ENCODE results near the gene CLCN7. TPM values are rescaled to one million over a fixed set of nuclear protein-coding genes. Genes with fewer than 3 reads are reported as not detected.

Gene CLCN7
- total and polyA plus RNA-seq, 2 donors (not counting 3 experiments of a cell fraction or from before 2014, with no cell fraction given): 59.8 to 94.9 TPM

GRCh38 chr16:1471569-1472194 lies 3.1 kb downstream of the CLCN7 start:
- no peak for TF ChIP-seq CTCF (IDR thresholded peaks at IDR 0.05; ENCODE audit: extremely low read depth in 1 of 2, insufficient read depth in 1 of 2, low read depth in 1 of 2, low read length in 2 of 2)
- TF ChIP-seq FOS (IDR thresholded peaks at IDR 0.05; ENCODE audit: borderline replicate concordance, insufficient read depth, low read length): no peak
- TF ChIP-seq EZH2 (IDR thresholded peaks at IDR 0.05; ENCODE audit: borderline replicate concordance, low read depth, low read length, severe bottlenecking): no peak
- no peak for TF ChIP-seq POLR2A (IDR thresholded peaks at IDR 0.05; ENCODE audit: low read depth, low read length)
- DNase-seq (ENCODE audit: low read depth, low spot score): no peak
- no peak overlapping the region for H3K9ac ChIP-seq (replicated peaks; ENCODE audit: extremely low read depth, insufficient read depth, low read length)
- H3K9me1 ChIP-seq (replicated peaks; ENCODE audit: control insufficient read depth, extremely low read depth, insufficient read depth, low read length): no peaks in the 10 kb centered on the region
- peaks cover 29% of the 10 kb centered on the region for H3K79me2 ChIP-seq (ENCODE audit: control insufficient read depth, insufficient read depth, low read length)
- no TSS peak for BruUV-seq (replicated peaks)
- H3K27me3 ChIP-seq (ENCODE audit: control insufficient read depth in 2 of 2, insufficient read depth in 2 of 2, low read length in 2 of 2): no peaks in the 10 kb centered on the region
- no peaks in the 10 kb centered on the region for H3K9me3 ChIP-seq (replicated peaks; ENCODE audit: control insufficient read depth, insufficient read depth, low read length)
- no peak overlapping the region for H2AFZ ChIP-seq (ENCODE audit: low read depth, low read length)
- dilution Hi-C loops (cut with MboI; ENCODE audit: extremely low pct_ligation_motif_present, low sequenced_read_pairs): no loop called here
- peaks cover 5% of the 10 kb centered on the region for H3K4me1 ChIP-seq (ENCODE audit: control insufficient read depth, extremely low read depth, insufficient read depth, low read length)
- no peak for FAIRE-seq
- H3K4me3 ChIP-seq (replicated peaks in 1 of 3; ENCODE audit: insufficient read depth in 1 of 3, low read depth in 1 of 3, low read length in 3 of 3): no peak overlapping the region
- intact Hi-C loops (cut with micrococcal nuclease): no loop called here
- H4K20me1 ChIP-seq (replicated peaks; ENCODE audit: control insufficient read depth, extremely low read depth, insufficient read depth, low read length): no peaks in the 10 kb centered on the region
- no peak overlapping the region for H3K27ac ChIP-seq (ENCODE audit: insufficient read depth, low read depth, low read length)
- no peaks in the 10 kb centered on the region for H3K36me3 ChIP-seq (ENCODE audit: control insufficient read depth in 2 of 2, extremely low read depth in 1 of 2, insufficient read depth in 2 of 2, low read length in 2 of 2)
- no peak overlapping the region for H3K4me2 ChIP-seq (ENCODE audit: insufficient read depth, low read length)
- ChIA-PET CTCF (no interaction called here), POLR2A (no interaction called here)

- TF ChIP-seq POLR2A (IDR thresholded peaks at IDR 0.05; ENCODE audit: low read depth, low read length): no peak
- TF ChIP-seq FOS (IDR thresholded peaks at IDR 0.05; ENCODE audit: borderline replicate concordance, insufficient read depth, low read length): no peak
- no peak for TF ChIP-seq POLR2AphosphoS5 (IDR thresholded peaks at IDR 0.05; ENCODE audit: insufficient read depth, low read depth, low read length)
- TF ChIP-seq CTCF (IDR thresholded peaks at IDR 0.05; ENCODE audit: extremely low read depth in 1 of 2, insufficient read depth in 1 of 2, low read depth in 1 of 2, low read length in 2 of 2): no peak
- TF ChIP-seq MYC (IDR thresholded peaks at IDR 0.05; ENCODE audit: low read depth, low read length): no peak
- CTCF ChIA-PET: no interaction called here
- H3K9ac ChIP-seq (replicated peaks; ENCODE audit: extremely low read depth, insufficient read depth, low read length): no peak overlapping the region
- H3K27me3 ChIP-seq (ENCODE audit: control insufficient read depth in 2 of 2, insufficient read depth in 2 of 2, low read length in 2 of 2): no peaks in the 10 kb centered on the region
- no peak overlapping the region for H3K27ac ChIP-seq (ENCODE audit: insufficient read depth, low read depth, low read length)
- no peak overlapping the region for H3K4me2 ChIP-seq (ENCODE audit: insufficient read depth, low read length)
- dilution Hi-C loops (cut with MboI; ENCODE audit: extremely low pct_ligation_motif_present, low sequenced_read_pairs): no loop called here
- H3K4me3 ChIP-seq (replicated peaks in 1 of 3; ENCODE audit: insufficient read depth in 1 of 3, low read depth in 1 of 3, low read length in 3 of 3): no peak overlapping the region
- H3K79me2 ChIP-seq (ENCODE audit: control insufficient read depth, insufficient read depth, low read length): peaks cover 29% of the 10 kb centered on the region
- DNase-seq (ENCODE audit: low read depth, low spot score) (peak; percentile 22), FAIRE-seq (no peak)
- H3K36me3 ChIP-seq (ENCODE audit: control insufficient read depth in 2 of 2, extremely low read depth in 1 of 2, insufficient read depth in 2 of 2, low read length in 2 of 2): no peaks in the 10 kb centered on the region
- intact Hi-C loops (cut with micrococcal nuclease): no loop called here
- POLR2A ChIA-PET: no interaction called here
- H4K20me1 ChIP-seq (replicated peaks; ENCODE audit: control insufficient read depth, extremely low read depth, insufficient read depth, low read length): no peaks in the 10 kb centered on the region
- H2AFZ ChIP-seq (ENCODE audit: low read depth, low read length): no peak overlapping the region
- peaks cover 5% of the 10 kb centered on the region for H3K4me1 ChIP-seq (ENCODE audit: control insufficient read depth, extremely low read depth, insufficient read depth, low read length)
- BruUV-seq (replicated peaks): no TSS peak
- H3K9me3 ChIP-seq (replicated peaks; ENCODE audit: control insufficient read depth, insufficient read depth, low read length): no peaks in the 10 kb centered on the region
- H3K9me1 ChIP-seq (replicated peaks; ENCODE audit: control insufficient read depth, extremely low read depth, insufficient read depth, low read length): no peaks in the 10 kb centered on the region
These were observed 4.2 kb downstream of the CLCN7 start for GRCh38 chr16:1470481-1471251.
